DMS 273 (cell line): ENCODE measurements around the gene COL6A1.
"Not testable (repeated sequence)": the region's sequence is repeated elsewhere in the genome, so short reads cannot be mapped to it uniquely, and the experiment has no call there.

ENCODE experiments used
- DNase-seq: peaks from one replicate; lab custom pipeline; 2025; ENCODE audit not compliant: unreplicated experiment; lab: John Stamatoyannopoulos, UW

The COL6A1 gene

GRCh38 chr21:46005481-46005881 lies 23.9 kb downstream of the COL6A1 start:
- no peak for DNase-seq

GRCh38 chr21:46005894-46006546 lies 24.4 kb downstream of the COL6A1 start:
- DNase-seq: not testable (repeated sequence)

GRCh38 chr21:46006547-46007491 lies 25.2 kb downstream of the COL6A1 start:
- no peak for DNase-seq

GRCh38 chr21:46007492-46007868 lies 25.9 kb downstream of the COL6A1 start:
- DNase-seq: no peak

- no peak for DNase-seq
Measured at GRCh38 chr21:46008893-46009621, 27.5 kb downstream of the COL6A1 start.

- no peak for DNase-seq
Measured at GRCh38 chr21:46009951-46010705, 28.6 kb downstream of the COL6A1 start.

GRCh38 chr21:46011267-46011967 lies 29.8 kb downstream of the COL6A1 start:
- DNase-seq: no peak

GRCh38 chr21:46012154-46012553 lies 30.6 kb downstream of the COL6A1 start:
- DNase-seq: no peak

- DNase-seq: no peak
Measured at GRCh38 chr21:46014828-46015227, 33.3 kb downstream of the COL6A1 start.

GRCh38 chr21:46017148-46017547 lies 35.6 kb downstream of the COL6A1 start:
- no peak for DNase-seq

- no peak for DNase-seq
Measured at GRCh38 chr21:46017695-46018094, 36.1 kb downstream of the COL6A1 start.

- no peak for DNase-seq
Measured at GRCh38 chr21:46018615-46019014, 37.0 kb downstream of the COL6A1 start.

- DNase-seq: no peak
Measured at GRCh38 chr21:46020581-46020980, 39.0 kb downstream of the COL6A1 start.

GRCh38 chr21:46021398-46021797 lies 39.8 kb downstream of the COL6A1 start:
- no peak for DNase-seq

- DNase-seq: no peak
Measured at GRCh38 chr21:46021978-46022544, 40.5 kb downstream of the COL6A1 start.

- no peak for DNase-seq
Measured at GRCh38 chr21:46022551-46023525, 41.3 kb downstream of the COL6A1 start.

- no peak for DNase-seq
Measured at GRCh38 chr21:46023555-46023954, 42.0 kb downstream of the COL6A1 start.

GRCh38 chr21:46024141-46024540 lies 42.6 kb downstream of the COL6A1 start:
- no peak for DNase-seq
